K562 (cell line): ENCODE results near the gene SELENOW. TPM values are rescaled to one million over a fixed set of nuclear protein-coding genes. Genes with fewer than 3 reads are reported as not detected.
A peak's percentile ranks its signal among the peaks of the same experiment; 100 is the strongest.

Source experiments
- ATF1 ChIP-seq, 2 experiments: fragments of 450-650 bp in 1 of 2; IDR thresholded peaks; 2 replicates each; pipeline ENCODE4 v1.6.1; 2016; ENCODE audit warnings: missing compliant biosample characterization in 1 of 2, missing genetic modification characterization in 1 of 2
- ATF7 ChIP-seq: fragments of 450-650 bp; IDR thresholded peaks from 2 replicates; pipeline ENCODE4 v1.7.1; 2014; ENCODE audit warnings: mild to moderate bottlenecking, moderate library complexity
- CBFB ChIP-seq: sonication (generic); formaldehyde crosslinking; IDR thresholded peaks from 2 replicates; pipeline ENCODE4 v1.4.0; 2020; ENCODE audit warnings: mild to moderate bottlenecking, missing genetic modification reagents
- CBX3 ChIP-seq, 2 experiments: IDR thresholded peaks; 1 replicate in 1 of 2; 2 replicates in 1 of 2; pipeline ENCODE4 v1.6.1; 2012; ENCODE audit warnings: inconsistent platforms in 2 of 2, low read length in 2 of 2, borderline replicate concordance in 1 of 2, control low read depth in 1 of 2
- CUX1 ChIP-seq: fragments of 200-800 bp; sonication (Bioruptor generic); IDR thresholded peaks from 2 replicates; pipeline ENCODE4 v1.6.1; 2016; ENCODE audit warnings: missing genetic modification characterization, missing compliant biosample characterization
- EP300 ChIP-seq: IDR thresholded peaks from 2 replicates; pipeline ENCODE4 v1.6.1; 2012; ENCODE audit warnings: low read length, improper control_type of control experiment
- HDAC8 ChIP-seq: fragments of 450-650 bp; IDR thresholded peaks from 2 replicates; pipeline ENCODE4 v1.6.1; 2016; ENCODE audit warnings: mild to moderate bottlenecking, missing genetic modification characterization, moderate library complexity, missing compliant biosample characterization
- HES1 ChIP-seq: fragments of 450-650 bp; IDR thresholded peaks from 2 replicates; pipeline ENCODE4 v1.6.1; 2016; ENCODE audit warnings: low read depth, mild to moderate bottlenecking, moderate library complexity
- HEY1 ChIP-seq: fragments of 250-450 bp; sonication (Bioruptor Pico); IDR thresholded peaks from 2 replicates; pipeline ENCODE4 v1.5.0; 2020; ENCODE audit warnings: mild to moderate bottlenecking, moderate library complexity, borderline replicate concordance
- ID3 ChIP-seq, 2 experiments: fragments of 250-450 bp in 1 of 2; fragments of 450-650 bp in 1 of 2; sonication (Bioruptor Pico) in 1 of 2; IDR thresholded peaks; 2 replicates each; pipeline versions ENCODE4 v1.6.1 to v1.8.0; 2016 to 2021; ENCODE audit warnings: mild to moderate bottlenecking in 2 of 2, moderate library complexity in 2 of 2, missing compliant biosample characterization in 1 of 2, missing genetic modification characterization in 1 of 2
- LARP7 ChIP-seq: fragments of 450-650 bp; IDR thresholded peaks from 2 replicates; pipeline ENCODE4 v1.6.1; 2016
- PHB ChIP-seq: fragments of 250-450 bp; sonication (Bioruptor Pico); IDR thresholded peaks from 2 replicates; pipeline ENCODE4 v1.5.0; 2021
- SAFB2 ChIP-seq: fragments of 200-400 bp; formaldehyde crosslinking; IDR thresholded peaks from 2 replicates; pipeline ENCODE4 v1.6.1; 2018; ENCODE audit warnings: borderline replicate concordance, low read length, low read depth, moderate library complexity; ENCODE audit not compliant: severe bottlenecking
- SMARCC2 ChIP-seq: fragments of 450-650 bp; IDR thresholded peaks from 2 replicates; pipeline ENCODE4 v1.6.1; 2017; ENCODE audit warnings: antibody characterized with exemption, moderate library complexity, mild to moderate bottlenecking, low read depth
- ZBTB7A ChIP-seq: IDR thresholded peaks from 2 replicates; pipeline ENCODE4 v1.6.1; 2011; ENCODE audit warnings: low read depth, mild to moderate bottlenecking, low read length, moderate library complexity, borderline replicate concordance; ENCODE audit not compliant: control insufficient read depth
- ZNF511 ChIP-seq: sonication (generic); formaldehyde crosslinking; IDR thresholded peaks from 2 replicates; pipeline ENCODE4 v1.8.0; 2022; ENCODE audit warnings: mild to moderate bottlenecking, missing genetic modification reagents
- ZNF586 ChIP-seq: fragments of 450-650 bp; formaldehyde crosslinking; conservative IDR thresholded peaks from 2 replicates; pipeline ENCODE4 v1.4.0; 2020; ENCODE audit warnings: mild to moderate bottlenecking, moderate library complexity
- ZNF740 ChIP-seq, 3 experiments: fragments of 200-800 bp in 1 of 3; sonication (Bioruptor generic) in 1 of 3; sonication (generic) in 1 of 3; formaldehyde crosslinking in 1 of 3; IDR thresholded peaks; 2 replicates each; pipeline versions ENCODE4 v1.6.1 to v1.8.0; 2016 to 2022; ENCODE audit warnings: mild to moderate bottlenecking in 2 of 3, missing compliant biosample characterization in 2 of 3, missing genetic modification characterization in 2 of 3, missing genetic modification reagents in 1 of 3
- polyA plus RNA-seq, 8 experiments: library from polyadenylated mRNA; depleted of rRNA in 4 of 8; stranded (reverse) in 5 of 8; unstranded in 3 of 8; fragments of >200 nt; fragmentation: Nextera tagmentation in 2 of 8; fragmentation: Illumina TruSeq in 1 of 8; extraction: Ambion mirVana in 2 of 8; extraction: Trizol in 1 of 8; gene quantifications; 2 replicates each; pipeline versions ENCODE4 v1.2.1 to v1.2.3, GENCODE V29; 2011 to 2014; ENCODE audit warnings: inconsistent platforms in 1 of 8, missing spikeins in 1 of 8
- total RNA-seq, 7 experiments: library from RNA; depleted of rRNA in 6 of 7; stranded (reverse); fragments of >200 nt in 6 of 7; fragmentation: Illumina TruSeq in 2 of 7; extraction: Trizol in 2 of 7; gene quantifications; 2 replicates each; pipeline versions ENCODE4 v1.2.1 to v1.2.3, GENCODE V29; 2011 to 2021; ENCODE audit warnings: low replicate concordance in 1 of 7

The SELENOW gene
- total and polyA plus RNA-seq, 9 of the 15 experiments (the other 6 are each of a cell fraction or from before 2014, with no cell fraction given): 91.9 to 279 (median 156) TPM

- no peak for TF ChIP-seq CBX3 (IDR thresholded peaks at IDR 0.05; ENCODE audit: borderline replicate concordance in 1 of 2, low read length in 2 of 2)
- TF ChIP-seq EP300: no peak; the same call in 1 of the 2 replicates
- TF ChIP-seq PHB: no peak
- peak; percentile 29; the same call in 1 of the 2 replicates for TF ChIP-seq ATF1 (CRISPR knock-in tag; IDR thresholded peaks at IDR 0.05)
- peak; percentile 98 for TF ChIP-seq ATF1 (tag; IDR thresholded peaks at IDR 0.05)
- TF ChIP-seq ZNF511 (CRISPR knock-in tag): peak; percentile 51; the same call in 1 of the 2 replicates
- no peak; the same call in 1 of the 2 replicates for TF ChIP-seq ZBTB7A
- TF ChIP-seq ZNF586 (CRISPR knock-in tag): no peak
- TF ChIP-seq ATF7: peak; percentile 84
- no peak; the same call in 1 of the 2 replicates for TF ChIP-seq CUX1 (CRISPR knock-in tag)
- TF ChIP-seq SAFB2: no peak
- no peak for TF ChIP-seq ZNF740 (CRISPR knock-in tag; IDR thresholded peaks at IDR 0.05)
- TF ChIP-seq ZNF740 (tag; IDR thresholded peaks at IDR 0.05): no peak
- TF ChIP-seq HEY1 (CRISPR knock-in tag): no peak
- TF ChIP-seq CBFB (CRISPR knock-in tag): no peak
- TF ChIP-seq SMARCC2: no peak
- TF ChIP-seq HDAC8 (tag): no peak
- no peak for TF ChIP-seq ID3 (CRISPR knock-in tag; IDR thresholded peaks at IDR 0.05)
- no peak for TF ChIP-seq ID3 (tag; IDR thresholded peaks at IDR 0.05)
- no peak for TF ChIP-seq HES1
- no peak for TF ChIP-seq LARP7
Observed at GRCh38 chr19:47745010-47745901, 33.2 kb upstream of the SELENOW start, which contains the start of gene NOP53 (continued).
